ENCODE measurements around the gene ANO9. TPM values are rescaled to one million over a fixed set of nuclear protein-coding genes. Genes with fewer than 3 reads are reported as not detected.
A peak's percentile ranks its signal among the peaks of the same experiment; 100 is the strongest.

ANO9 gene
- total and polyA plus RNA-seq, 2 experiments from 2014 or later, result 9.0 to 10.2 TPM

GRCh38 chr11:394858-395655, 46.8 kb downstream of the ANO9 start:
- H3K9me2 ChIP-seq (ENCODE audit: insufficient read depth), result no peaks in the 10 kb centered on the region
- H3K4me3 ChIP-seq, result peak overlapping the region; percentile 47; the same call in 1 of the 2 replicates
- no peak for ATAC-seq
- H3K79me2 ChIP-seq (replicated peaks; ENCODE audit: insufficient read depth), result no peaks in the 10 kb centered on the region
- H3F3A ChIP-seq (replicated peaks; ENCODE audit: low read depth), result no peaks in the 10 kb centered on the region
- H3K4me2 ChIP-seq, result peak overlapping the region; percentile 73; the same call in 1 of the 2 replicates
- H3K36me3 Mint-ChIP-seq (ENCODE audit: low read depth), result peaks cover 14% of the 10 kb centered on the region; the same call in 2 of the 3 replicates
- peaks cover 10% of the 10 kb centered on the region for H3K27me3 Mint-ChIP-seq (ENCODE audit: insufficient read depth, low read depth, poor library complexity)
- TF ChIP-seq CTCF (conservative IDR thresholded peaks at IDR 0.05; ENCODE audit: low read depth in 2 of 2), result no peak
- no peak for TF ChIP-seq CREB1 (CRISPR knock-in tag; IDR thresholded peaks at IDR 0.05; ENCODE audit: low read depth)
- TF ChIP-seq STAT1 (IDR thresholded peaks at IDR 0.05; ENCODE audit: unreplicated experiment), result no peak
- no peak for TF ChIP-seq NANOG (IDR thresholded peaks at IDR 0.05; ENCODE audit: borderline replicate concordance)
- no peak for TF ChIP-seq EZH2 (IDR thresholded peaks at IDR 0.05; ENCODE audit: low read depth, unreplicated experiment)
- TF ChIP-seq EZH2phosphoT487 (IDR thresholded peaks at IDR 0.05; ENCODE audit: unreplicated experiment), result no peak
- TF ChIP-seq, protein P1, sequence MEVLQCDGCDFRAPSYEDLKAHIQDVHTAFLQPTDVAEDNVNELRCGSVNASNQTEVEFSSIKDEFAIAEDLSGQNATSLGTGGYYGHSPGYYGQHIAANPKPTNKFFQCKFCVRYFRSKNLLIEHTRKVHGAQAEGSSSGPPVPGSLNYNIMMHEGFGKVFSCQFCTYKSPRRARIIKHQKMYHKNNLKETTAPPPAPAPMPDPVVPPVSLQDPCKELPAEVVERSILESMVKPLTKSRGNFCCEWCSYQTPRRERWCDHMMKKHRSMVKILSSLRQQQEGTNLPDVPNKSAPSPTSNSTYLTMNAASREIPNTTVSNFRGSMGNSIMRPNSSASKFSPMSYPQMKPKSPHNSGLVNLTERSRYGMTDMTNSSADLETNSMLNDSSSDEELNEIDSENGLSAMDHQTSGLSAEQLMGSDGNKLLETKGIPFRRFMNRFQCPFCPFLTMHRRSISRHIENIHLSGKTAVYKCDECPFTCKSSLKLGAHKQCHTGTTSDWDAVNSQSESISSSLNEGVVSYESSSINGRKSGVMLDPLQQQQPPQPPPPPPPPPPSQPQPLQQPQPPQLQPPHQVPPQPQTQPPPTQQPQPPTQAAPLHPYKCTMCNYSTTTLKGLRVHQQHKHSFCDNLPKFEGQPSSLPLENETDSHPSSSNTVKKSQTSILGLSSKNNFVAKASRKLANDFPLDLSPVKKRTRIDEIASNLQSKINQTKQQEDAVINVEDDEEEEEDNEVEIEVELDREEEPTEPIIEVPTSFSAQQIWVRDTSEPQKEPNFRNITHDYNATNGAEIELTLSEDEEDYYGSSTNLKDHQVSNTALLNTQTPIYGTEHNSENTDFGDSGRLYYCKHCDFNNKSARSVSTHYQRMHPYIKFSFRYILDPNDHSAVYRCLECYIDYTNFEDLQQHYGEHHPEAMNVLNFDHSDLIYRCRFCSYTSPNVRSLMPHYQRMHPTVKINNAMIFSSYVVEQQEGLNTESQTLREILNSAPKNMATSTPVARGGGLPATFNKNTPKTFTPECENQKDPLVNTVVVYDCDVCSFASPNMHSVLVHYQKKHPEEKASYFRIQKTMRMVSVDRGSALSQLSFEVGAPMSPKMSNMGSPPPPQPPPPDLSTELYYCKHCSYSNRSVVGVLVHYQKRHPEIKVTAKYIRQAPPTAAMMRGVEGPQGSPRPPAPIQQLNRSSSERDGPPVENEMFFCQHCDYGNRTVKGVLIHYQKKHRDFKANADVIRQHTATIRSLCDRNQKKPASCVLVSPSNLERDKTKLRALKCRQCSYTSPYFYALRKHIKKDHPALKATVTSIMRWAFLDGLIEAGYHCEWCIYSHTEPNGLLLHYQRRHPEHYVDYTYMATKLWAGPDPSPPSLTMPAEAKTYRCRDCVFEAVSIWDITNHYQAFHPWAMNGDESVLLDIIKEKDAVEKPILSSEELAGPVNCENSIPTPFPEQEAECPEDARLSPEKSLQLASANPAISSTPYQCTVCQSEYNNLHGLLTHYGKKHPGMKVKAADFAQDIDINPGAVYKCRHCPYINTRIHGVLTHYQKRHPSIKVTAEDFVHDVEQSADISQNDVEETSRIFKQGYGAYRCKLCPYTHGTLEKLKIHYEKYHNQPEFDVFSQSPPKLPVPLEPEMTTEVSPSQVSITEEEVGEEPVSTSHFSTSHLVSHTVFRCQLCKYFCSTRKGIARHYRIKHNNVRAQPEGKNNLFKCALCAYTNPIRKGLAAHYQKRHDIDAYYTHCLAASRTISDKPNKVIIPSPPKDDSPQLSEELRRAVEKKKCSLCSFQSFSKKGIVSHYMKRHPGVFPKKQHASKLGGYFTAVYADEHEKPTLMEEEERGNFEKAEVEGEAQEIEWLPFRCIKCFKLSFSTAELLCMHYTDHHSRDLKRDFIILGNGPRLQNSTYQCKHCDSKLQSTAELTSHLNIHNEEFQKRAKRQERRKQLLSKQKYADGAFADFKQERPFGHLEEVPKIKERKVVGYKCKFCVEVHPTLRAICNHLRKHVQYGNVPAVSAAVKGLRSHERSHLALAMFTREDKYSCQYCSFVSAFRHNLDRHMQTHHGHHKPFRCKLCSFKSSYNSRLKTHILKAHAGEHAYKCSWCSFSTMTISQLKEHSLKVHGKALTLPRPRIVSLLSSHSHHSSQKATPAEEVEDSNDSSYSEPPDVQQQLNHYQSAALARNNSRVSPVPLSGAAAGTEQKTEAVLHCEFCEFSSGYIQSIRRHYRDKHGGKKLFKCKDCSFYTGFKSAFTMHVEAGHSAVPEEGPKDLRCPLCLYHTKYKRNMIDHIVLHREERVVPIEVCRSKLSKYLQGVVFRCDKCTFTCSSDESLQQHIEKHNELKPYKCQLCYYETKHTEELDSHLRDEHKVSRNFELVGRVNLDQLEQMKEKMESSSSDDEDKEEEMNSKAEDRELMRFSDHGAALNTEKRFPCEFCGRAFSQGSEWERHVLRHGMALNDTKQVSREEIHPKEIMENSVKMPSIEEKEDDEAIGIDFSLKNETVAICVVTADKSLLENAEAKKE (CRISPR knock-in tag; IDR thresholded peaks at IDR 0.05), result no peak
- no peak for TF ChIP-seq POLR2AphosphoS5 (IDR thresholded peaks at IDR 0.05; ENCODE audit: low read depth)
- TF ChIP-seq REST (IDR thresholded peaks at IDR 0.05; ENCODE audit: unreplicated experiment), result no peak
- no peak for TF ChIP-seq ZNF114 (CRISPR knock-in tag; IDR thresholded peaks at IDR 0.05)
- TF ChIP-seq, protein P2, sequence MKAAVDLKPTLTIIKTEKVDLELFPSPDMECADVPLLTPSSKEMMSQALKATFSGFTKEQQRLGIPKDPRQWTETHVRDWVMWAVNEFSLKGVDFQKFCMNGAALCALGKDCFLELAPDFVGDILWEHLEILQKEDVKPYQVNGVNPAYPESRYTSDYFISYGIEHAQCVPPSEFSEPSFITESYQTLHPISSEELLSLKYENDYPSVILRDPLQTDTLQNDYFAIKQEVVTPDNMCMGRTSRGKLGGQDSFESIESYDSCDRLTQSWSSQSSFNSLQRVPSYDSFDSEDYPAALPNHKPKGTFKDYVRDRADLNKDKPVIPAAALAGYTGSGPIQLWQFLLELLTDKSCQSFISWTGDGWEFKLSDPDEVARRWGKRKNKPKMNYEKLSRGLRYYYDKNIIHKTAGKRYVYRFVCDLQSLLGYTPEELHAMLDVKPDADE (IDR thresholded peaks at IDR 0.05), result no peak
- TF ChIP-seq JUNB (IDR thresholded peaks at IDR 0.05; ENCODE audit: unreplicated experiment), result no peak
- TF ChIP-seq ZNF331 (CRISPR knock-in tag; IDR thresholded peaks at IDR 0.05; ENCODE audit: low read depth), result no peak
- H3K36me3 ChIP-seq (ENCODE audit: insufficient read depth), result no peaks in the 10 kb centered on the region
- H3K4me1 Mint-ChIP-seq, result peaks cover 2% of the 10 kb centered on the region; the same call in 1 of the 3 replicates
- no peak overlapping the region for H2AFZ ChIP-seq
- H3K4me3 Mint-ChIP-seq, result peak overlapping the region; percentile 48; the same call in 1 of the 3 replicates
- no peak overlapping the region for H3K27ac Mint-ChIP-seq
- H3K9me3 Mint-ChIP-seq, result peaks cover 12% of the 10 kb centered on the region
- peaks cover 6% of the 10 kb centered on the region for H3K4me1 ChIP-seq (ENCODE audit: insufficient read depth)
- no peak overlapping the region for H3K27ac ChIP-seq (ENCODE audit: low read depth)
- no peaks in the 10 kb centered on the region for H3K27me3 ChIP-seq (ENCODE audit: insufficient read depth)
- no peaks in the 10 kb centered on the region for H4K20me1 ChIP-seq (replicated peaks; ENCODE audit: insufficient read depth)
- DNase-seq (ENCODE audit: low spot score), result no peak
